IPS-NIHi11 (cell line): ENCODE measurements around the gene MAP10.

ENCODE experiments used
- DNase-seq: peaks from one replicate; pipeline ENCODE4 v3.0.0; 2012; ENCODE audit warnings: mixed read lengths, low spot score

Gene MAP10

GRCh38 chr1:232856541-232856940 lies 51.3 kb downstream of the MAP10 start:
- no peak for DNase-seq
